ENCODE data around the gene SND1.

GRCh38 chr7:127903892-127904669 lies 252.1 kb downstream of the SND1 start:
- no peak for TF ChIP-seq CTCF (conservative IDR thresholded peaks at IDR 0.05 in 1 of 2, IDR thresholded peaks at IDR 0.05 in 1 of 2; ENCODE audit: extremely low read depth in 1 of 2, insufficient read depth in 1 of 2, low read depth in 1 of 2, low read length in 2 of 2)
- no peak for TF ChIP-seq EZH2 (IDR thresholded peaks at IDR 0.05; ENCODE audit: borderline replicate concordance, low read length)

All from mammary epithelial cell (primary cell).